Mesenchymal stem cell (in vitro differentiated cells and primary cell): ENCODE results near the gene TUFM.

Experiments
- DNase-seq: peaks from one replicate; pipeline ENCODE4 v3.0.0-alpha.2; 2013
- H2AFZ ChIP-seq: one replicate; pipeline ENCODE4 v1.6.1; 2013; ENCODE audit warnings: low read depth, mild to moderate bottlenecking, control low read depth, inconsistent platforms, low read length, moderate library complexity
- H2AK5ac ChIP-seq: 2 replicates; pipeline ENCODE4 v1.6.1; 2013; ENCODE audit warnings: low read length, moderate library complexity, mild to moderate bottlenecking, inconsistent platforms; ENCODE audit not compliant: severe bottlenecking
- H2BK120ac ChIP-seq: one replicate; pipeline ENCODE4 v1.6.1; 2013; ENCODE audit warnings: low read depth, mild to moderate bottlenecking, inconsistent platforms, low read length, moderate library complexity
- H2BK12ac ChIP-seq, 2 experiments: one replicate each; pipeline ENCODE4 v1.6.1; 2013; ENCODE audit warnings: inconsistent platforms in 2 of 2, low read length in 2 of 2, mild to moderate bottlenecking in 2 of 2, moderate library complexity in 2 of 2, control low read depth in 1 of 2
- H2BK15ac ChIP-seq: one replicate; pipeline ENCODE4 v1.6.1; 2013; ENCODE audit warnings: mild to moderate bottlenecking, low read depth, inconsistent platforms; ENCODE audit not compliant: poor library complexity, severe bottlenecking
- H2BK5ac ChIP-seq: 2 replicates; pipeline ENCODE4 v1.6.1; 2013; ENCODE audit warnings: low read depth, mild to moderate bottlenecking, low read length, control low read depth, inconsistent platforms; ENCODE audit not compliant: poor library complexity, severe bottlenecking
- H3K14ac ChIP-seq, 2 experiments: one replicate each; pipeline ENCODE4 v1.6.1; 2013; ENCODE audit warnings: inconsistent platforms in 2 of 2, low read length in 2 of 2, control low read depth in 1 of 2, mild to moderate bottlenecking in 1 of 2, moderate library complexity in 1 of 2
- H3K18ac ChIP-seq, 2 experiments: one replicate each; pipeline ENCODE4 v1.6.1; 2013; ENCODE audit warnings: inconsistent platforms in 2 of 2, low read length in 2 of 2, control low read depth in 1 of 2, low read depth in 1 of 2, mild to moderate bottlenecking in 1 of 2
- H3K23ac ChIP-seq, 2 experiments: one replicate each; pipeline ENCODE4 v1.6.1; 2013; ENCODE audit warnings: inconsistent platforms in 2 of 2, low read length in 2 of 2, mild to moderate bottlenecking in 2 of 2, moderate library complexity in 2 of 2, control low read depth in 1 of 2
- H3K27ac ChIP-seq: 2 replicates; pipeline ENCODE4 v1.5.1; 2013; ENCODE audit warnings: mild to moderate bottlenecking, moderate library complexity, low read length, control low read depth, inconsistent platforms; ENCODE audit not compliant: poor library complexity, severe bottlenecking
- H3K27me3 ChIP-seq, 2 experiments: 2 replicates each; pipeline versions ENCODE4 v1.6.1 to v1.7.0; 2013; ENCODE audit warnings: low read length in 2 of 2, mild to moderate bottlenecking in 2 of 2, moderate library complexity in 2 of 2, control low read depth in 1 of 2, inconsistent platforms in 1 of 2; ENCODE audit not compliant: control insufficient read depth in 1 of 2, insufficient read depth in 1 of 2
- H3K36me3 ChIP-seq, 2 experiments: 2 replicates each; pipeline versions ENCODE4 v1.6.1 to v1.7.0; 2013; ENCODE audit warnings: low read length in 2 of 2, control low read depth in 1 of 2, inconsistent platforms in 1 of 2, low read depth in 1 of 2, mild to moderate bottlenecking in 1 of 2; ENCODE audit not compliant: insufficient read depth in 2 of 2, control insufficient read depth in 1 of 2
- H3K4ac ChIP-seq, 2 experiments: one replicate each; pipeline ENCODE4 v1.6.1; 2013; ENCODE audit warnings: inconsistent platforms in 2 of 2, low read length in 2 of 2, mild to moderate bottlenecking in 2 of 2, moderate library complexity in 2 of 2, control low read depth in 1 of 2, low read depth in 1 of 2
- H3K4me1 ChIP-seq: 2 replicates; pipeline ENCODE4 v1.6.1; 2013; ENCODE audit warnings: low read depth, low read length, control low read depth; ENCODE audit not compliant: control insufficient read depth, insufficient read depth
- H3K4me2 ChIP-seq: 2 replicates; pipeline ENCODE4 v1.6.1; 2013; ENCODE audit warnings: low read length, mild to moderate bottlenecking, inconsistent platforms; ENCODE audit not compliant: poor library complexity, severe bottlenecking
- H3K4me3 ChIP-seq, 2 experiments: 2 replicates each; pipeline versions ENCODE4 v1.5.1 to v1.7.0; 2013; ENCODE audit warnings: low read length in 2 of 2, mild to moderate bottlenecking in 2 of 2, control low read depth in 1 of 2, low read depth in 1 of 2; ENCODE audit not compliant: insufficient read depth in 1 of 2
- H3K79me1 ChIP-seq: replicated peaks from 2 replicates; pipeline ENCODE4 v1.6.1; 2013; ENCODE audit warnings: mild to moderate bottlenecking, control low read depth, low read length, inconsistent platforms; ENCODE audit not compliant: poor library complexity, severe bottlenecking
- H3K9ac ChIP-seq: 2 replicates; pipeline ENCODE4 v1.7.0; 2013; ENCODE audit warnings: mild to moderate bottlenecking, low read length, moderate library complexity
- H3K9me3 ChIP-seq: 2 replicates; pipeline ENCODE4 v1.7.0; 2013; ENCODE audit warnings: mild to moderate bottlenecking, low read length; ENCODE audit not compliant: control insufficient read depth
- H4K8ac ChIP-seq: one replicate; pipeline ENCODE4 v1.6.1; 2013; ENCODE audit warnings: inconsistent platforms, mild to moderate bottlenecking, low read length, moderate library complexity
- H4K91ac ChIP-seq: one replicate; pipeline ENCODE4 v1.6.1; 2013; ENCODE audit warnings: mild to moderate bottlenecking, low read length, inconsistent platforms
- WGBS: methylation state at CpG from one replicate; pipeline ENCODE4 v1.1.7; 2013; ENCODE audit warnings: mixed read lengths; 5-methylcytosine and 5-hydroxymethylcytosine counted together

Gene TUFM

GRCh38 chr16:28830531-28830930 lies 15.6 kb downstream of the TUFM start:
- H3K27ac ChIP-seq: no peak overlapping the region
- no peak overlapping the region for H3K18ac ChIP-seq
- H2BK5ac ChIP-seq: no peak overlapping the region
- H2BK15ac ChIP-seq: no peak overlapping the region
- H3K4me1 ChIP-seq: peaks cover 4% of the 10 kb centered on the region
- H3K4ac ChIP-seq: no peak overlapping the region
- H2AK5ac ChIP-seq: no peak overlapping the region
- peak overlapping the region; percentile 13 for H3K9ac ChIP-seq
- H4K91ac ChIP-seq: no peak overlapping the region
- H3K4me2 ChIP-seq: no peak overlapping the region
- no peak overlapping the region for H4K8ac ChIP-seq
- DNase-seq: no peak
- H3K14ac ChIP-seq: no peak overlapping the region
- H3K79me1 ChIP-seq: peaks cover 42% of the 10 kb centered on the region
- H2AFZ ChIP-seq: no peak overlapping the region
- no peak overlapping the region for H3K4me3 ChIP-seq
- H3K27me3 ChIP-seq: no peaks in the 10 kb centered on the region
- no peak overlapping the region for H2BK120ac ChIP-seq
- H3K9me3 ChIP-seq: no peaks in the 10 kb centered on the region
- H2BK12ac ChIP-seq: no peak overlapping the region
- WGBS: 95% methylated on average over 10 of the region's 13 CpGs
- H3K36me3 ChIP-seq: peaks cover 81 to 99% of the 10 kb centered on the region in 2 experiments
- H3K23ac ChIP-seq: no peak overlapping the region

DNA sequence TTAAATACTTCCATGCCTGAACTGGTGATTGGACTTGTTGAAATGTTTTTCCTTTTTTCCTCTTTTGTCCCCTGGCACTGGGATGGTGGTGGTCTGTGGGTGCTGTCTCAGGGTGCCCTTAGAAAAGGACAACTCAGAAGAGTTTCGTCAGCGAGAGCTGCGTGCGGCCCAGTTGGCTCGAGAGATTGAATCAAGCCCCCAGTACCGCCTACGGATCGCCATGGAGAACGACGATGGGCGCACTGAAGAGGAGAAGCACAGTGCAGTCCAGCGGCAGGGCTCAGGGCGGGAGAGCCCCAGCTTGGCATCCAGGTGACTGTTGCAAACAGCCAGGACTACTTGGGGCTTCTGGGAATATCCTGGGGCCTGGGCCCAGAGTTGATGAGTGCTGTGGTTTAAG lies 16.4 kb downstream of the TUFM start:
- Histone ChIP-seq H3K18ac (no peak overlapping the region), H4K91ac (no peak overlapping the region), H3K14ac (no peak overlapping the region), H3K9ac (no peak overlapping the region), H2AK5ac (no peak overlapping the region), H3K36me3 (peaks cover 75 to 96% of the 10 kb centered on the region in 2 experiments), H3K27ac (no peak overlapping the region), H3K9me3 (no peaks in the 10 kb centered on the region), H2AFZ (no peak overlapping the region), H3K23ac (no peak overlapping the region), H4K8ac (no peak overlapping the region), H3K79me1 (peaks cover 36% of the 10 kb centered on the region), H2BK120ac (no peak overlapping the region), H3K27me3 (no peaks in the 10 kb centered on the region), H3K4me2 (no peak overlapping the region), H2BK15ac (no peak overlapping the region), H3K4ac (no peak overlapping the region), H3K4me3 (no peak overlapping the region), H2BK12ac (no peak overlapping the region), H3K4me1 (peaks cover 6% of the 10 kb centered on the region), H2BK5ac (no peak overlapping the region)
- no peak for DNase-seq
- WGBS: 98% methylated on average over 13 of the region's 13 CpGs

GRCh38 chr16:28826141-28826540 lies 20.0 kb downstream of the TUFM start:
- H3K14ac ChIP-seq: no peak overlapping the region
- no peaks in the 10 kb centered on the region for H3K27me3 ChIP-seq
- 74% methylated on average over 6 of the region's 6 CpGs for WGBS
- no peak overlapping the region for H3K23ac ChIP-seq
- no peak overlapping the region for H2AK5ac ChIP-seq
- H3K36me3 ChIP-seq: peaks cover 43 to 60% of the 10 kb centered on the region in 2 experiments
- no peak overlapping the region for H2BK120ac ChIP-seq
- H3K4me2 ChIP-seq: no peak overlapping the region
- peak; percentile 46 for DNase-seq
- no peak overlapping the region for H2AFZ ChIP-seq
- H4K8ac ChIP-seq: no peak overlapping the region
- peak overlapping the region; percentile 96 for H3K9ac ChIP-seq
- peaks cover 18% of the 10 kb centered on the region for H3K79me1 ChIP-seq
- H3K27ac ChIP-seq: no peak overlapping the region
- H3K4ac ChIP-seq: no peak overlapping the region
- no peak overlapping the region for H2BK5ac ChIP-seq
- no peak overlapping the region for H2BK15ac ChIP-seq
- H2BK12ac ChIP-seq: no peak overlapping the region
- no peak overlapping the region for H4K91ac ChIP-seq
- H3K18ac ChIP-seq: no peak overlapping the region
- H3K4me3 ChIP-seq: peak overlapping the region in 1 of 2 experiments; percentile 95
- H3K9me3 ChIP-seq: no peaks in the 10 kb centered on the region
- H3K4me1 ChIP-seq: peaks cover 6% of the 10 kb centered on the region

DNA sequence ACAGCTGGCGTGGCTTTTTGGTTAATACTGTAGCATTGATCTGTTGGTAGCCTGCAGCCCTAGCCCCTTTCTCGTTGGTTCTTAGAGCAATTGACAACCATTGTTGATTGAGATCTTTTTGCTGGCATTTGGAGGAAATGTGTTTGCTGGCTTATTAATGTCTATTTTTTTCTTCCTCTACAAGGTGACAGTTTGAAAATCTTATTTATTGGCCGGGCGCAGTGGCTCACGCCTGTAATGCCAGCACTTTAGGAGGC lies 21.5 kb downstream of the TUFM start:
- WGBS: 51% methylated on average over 5 of the region's 5 CpGs
- peak overlapping the region; percentile 96 for H3K9ac ChIP-seq
- peak overlapping the region; percentile 79 to 81 for H3K4ac ChIP-seq
- H3K27me3 ChIP-seq: no peaks in the 10 kb centered on the region
- no peak overlapping the region for H2BK15ac ChIP-seq
- peaks cover 40 to 57% of the 10 kb centered on the region in 2 experiments for H3K36me3 ChIP-seq
- H2BK5ac ChIP-seq: no peak overlapping the region
- H4K8ac ChIP-seq: no peak overlapping the region
- H3K9me3 ChIP-seq: no peaks in the 10 kb centered on the region
- H2BK12ac ChIP-seq: no peak overlapping the region
- peak overlapping the region; percentile 71 for H2BK120ac ChIP-seq
- H3K14ac ChIP-seq: no peak overlapping the region
- peak overlapping the region; percentile 58 for H3K4me2 ChIP-seq
- peak overlapping the region; percentile 88 to 95 for H3K4me3 ChIP-seq
- peak overlapping the region; percentile 60 for H4K91ac ChIP-seq
- no peak overlapping the region for H3K23ac ChIP-seq
- no peak for DNase-seq
- H2AK5ac ChIP-seq: no peak overlapping the region
- peaks cover 6% of the 10 kb centered on the region for H3K4me1 ChIP-seq
- peaks cover 16% of the 10 kb centered on the region for H3K79me1 ChIP-seq
- H3K18ac ChIP-seq: peak overlapping the region; percentile 65 to 97
- no peak overlapping the region for H2AFZ ChIP-seq
- H3K27ac ChIP-seq: peak overlapping the region; percentile 97
